DND-41 (cell line): ENCODE measurements around the gene CFAP221.

ENCODE experiments used
- EZH2 ChIP-seq: IDR thresholded peaks from 3 replicates; pipeline ENCODE4 v1.6.1; 2012; ENCODE audit warnings: borderline replicate concordance, low read depth, mild to moderate bottlenecking, moderate library complexity, low read length, inconsistent platforms; ENCODE audit not compliant: severe bottlenecking
- TF ChIP-seq, protein P1 (sequence below): IDR thresholded peaks from 2 replicates; pipeline ENCODE4 v1.5.1; 2012; ENCODE audit warnings: borderline replicate concordance, low read length, moderate library complexity, mild to moderate bottlenecking; ENCODE audit not compliant: poor library complexity, severe bottlenecking; ENCODE audit errors: extremely low read depth

GRCh38 chr2:119508756-119509155 lies 35.5 kb upstream of the CFAP221 start:
- no peak for TF ChIP-seq EZH2
- TF ChIP-seq, protein P1, sequence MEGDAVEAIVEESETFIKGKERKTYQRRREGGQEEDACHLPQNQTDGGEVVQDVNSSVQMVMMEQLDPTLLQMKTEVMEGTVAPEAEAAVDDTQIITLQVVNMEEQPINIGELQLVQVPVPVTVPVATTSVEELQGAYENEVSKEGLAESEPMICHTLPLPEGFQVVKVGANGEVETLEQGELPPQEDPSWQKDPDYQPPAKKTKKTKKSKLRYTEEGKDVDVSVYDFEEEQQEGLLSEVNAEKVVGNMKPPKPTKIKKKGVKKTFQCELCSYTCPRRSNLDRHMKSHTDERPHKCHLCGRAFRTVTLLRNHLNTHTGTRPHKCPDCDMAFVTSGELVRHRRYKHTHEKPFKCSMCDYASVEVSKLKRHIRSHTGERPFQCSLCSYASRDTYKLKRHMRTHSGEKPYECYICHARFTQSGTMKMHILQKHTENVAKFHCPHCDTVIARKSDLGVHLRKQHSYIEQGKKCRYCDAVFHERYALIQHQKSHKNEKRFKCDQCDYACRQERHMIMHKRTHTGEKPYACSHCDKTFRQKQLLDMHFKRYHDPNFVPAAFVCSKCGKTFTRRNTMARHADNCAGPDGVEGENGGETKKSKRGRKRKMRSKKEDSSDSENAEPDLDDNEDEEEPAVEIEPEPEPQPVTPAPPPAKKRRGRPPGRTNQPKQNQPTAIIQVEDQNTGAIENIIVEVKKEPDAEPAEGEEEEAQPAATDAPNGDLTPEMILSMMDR: no peak
